Pancreas (tissue), 10 donors: ENCODE results near the gene RSPH4A. TPM values are rescaled to one million over a fixed set of nuclear protein-coding genes. Genes with fewer than 3 reads are reported as not detected.
"Not testable (repeated sequence)": the region's sequence is repeated elsewhere in the genome, so short reads cannot be mapped to it uniquely, and the experiment has no call there.

ENCODE experiments used
- ATAC-seq, 4 donors: fragments of 200-7000 bp; cut with Tn5 transposase; one replicate each; pipeline versions ENCODE4 v1.8.0 to v1.9.1; 2020; ENCODE audit warnings: mild to moderate bottlenecking in 4 of 4, moderate library complexity in 4 of 4
- DNase-seq, 6 donors: peaks; one replicate each; pipeline ENCODE4 v3.0.0-alpha.2; 2020
- FAIRE-seq: peaks from 2 replicates; lab custom pipeline; 2012; peaks lifted over from hg19 to GRCh38; lab: Jason Lieb, UNC
- H3K27ac ChIP-seq, 4 donors: fragments of 200-600 bp; sonication (generic); 1 replicate in 3 of 4; 2 replicates in 1 of 4; pipeline versions ENCODE4 v1.5.0 to v1.8.0; 2020
- H3K27me3 ChIP-seq, 4 donors: fragments of 200-600 bp; one replicate each; pipeline ENCODE4 v1.8.0; 2021
- H3K36me3 ChIP-seq, 3 donors: fragments of 200-600 bp; sonication (generic) in 1 of 3; one replicate each; pipeline versions ENCODE4 v1.5.0 to v1.8.0; 2020 to 2021
- H3K4me1 ChIP-seq, 3 donors: fragments of 200-600 bp; one replicate each; pipeline ENCODE4 v1.8.0; 2021
- H3K4me3 ChIP-seq, 4 donors: fragments of 200-600 bp; sonication (generic) in 2 of 4; one replicate each; pipeline versions ENCODE4 v1.5.0 to v1.8.0; 2020 to 2021
- H3K9me3 ChIP-seq, 4 donors: fragments of 200-600 bp; one replicate each; pipeline ENCODE4 v1.8.0; 2021
- WGBS, 2 donors: extraction: QIAGEN DNeasy Blood & Tissue Kit; methylation state at CpG; one replicate each; pipeline ENCODE4 v1.1.7; 2013; 5-methylcytosine and 5-hydroxymethylcytosine counted together
- intact Hi-C, 3 donors: fragments of 100-400 bp; cut with DNase I; formaldehyde crosslinking; loops; one replicate each; pipeline versions ENCODE4 v1.11.1 to v1.14.2; 2022
- polyA plus RNA-seq, 2 donors: library from polyadenylated mRNA; stranded (reverse); fragments of 200-250 nt; gene quantifications; one replicate each; pipeline ENCODE4 v1.2.3, GENCODE V29; 2013
- total RNA-seq, 6 donors: library from RNA; stranded (reverse); fragmentation: NEBNext Ultra II Directional in 4 of 6; extraction: Animal tissue kit (Norgen Biotek cat#: 25700) in 4 of 6; gene quantifications; one replicate each; pipeline versions ENCODE4 v1.2.1 to v1.2.4, GENCODE V29; 2021 to 2023
- TF ChIP-seq, protein P1 (sequence below), 4 donors: fragments of 200-600 bp; sonication (generic) in 3 of 4; IDR thresholded peaks; one replicate each; pipeline versions ENCODE4 v1.5.0 to v1.8.0; 2021; ENCODE audit warnings: antibody characterized with exemption in 4 of 4
- donor health status: healthy with polysubstance abuse.
- donor health status: DM: no; HTN: no; CAD: no; lungs with moderate emphysema.
- donor health status: DM: no; HTN: no; CAD: no.
- donor health status: control.
- donor health status: control.
- donor health status: Bipolar disorder and iron deficiency.
- donor health status: DM: yes; HTN: yes; CAD: no.
- donor health status: DM: no; HTN: no; CAD: no.
- donor health status: DM: no; HTN: no; CAD: no.
- donor health status: DM: yes; HTN: yes; CAD: no.

RSPH4A gene
- total and polyA plus RNA-seq, 8 donors, result 0.23 to 1.2 (median 0.42) TPM

- no peak overlapping the region for H3K4me3 ChIP-seq
- H3K27me3 ChIP-seq, result no peaks in the 10 kb centered on the region
- no peak for FAIRE-seq
- no peak for ATAC-seq
- no peak for DNase-seq
- intact Hi-C loops, result no loop called here
- peaks cover 0 to 24% (median 6%) of the 10 kb centered on the region in 3 donors for H3K4me1 ChIP-seq
- no peak overlapping the region for H3K27ac ChIP-seq
- TF ChIP-seq, protein P1, sequence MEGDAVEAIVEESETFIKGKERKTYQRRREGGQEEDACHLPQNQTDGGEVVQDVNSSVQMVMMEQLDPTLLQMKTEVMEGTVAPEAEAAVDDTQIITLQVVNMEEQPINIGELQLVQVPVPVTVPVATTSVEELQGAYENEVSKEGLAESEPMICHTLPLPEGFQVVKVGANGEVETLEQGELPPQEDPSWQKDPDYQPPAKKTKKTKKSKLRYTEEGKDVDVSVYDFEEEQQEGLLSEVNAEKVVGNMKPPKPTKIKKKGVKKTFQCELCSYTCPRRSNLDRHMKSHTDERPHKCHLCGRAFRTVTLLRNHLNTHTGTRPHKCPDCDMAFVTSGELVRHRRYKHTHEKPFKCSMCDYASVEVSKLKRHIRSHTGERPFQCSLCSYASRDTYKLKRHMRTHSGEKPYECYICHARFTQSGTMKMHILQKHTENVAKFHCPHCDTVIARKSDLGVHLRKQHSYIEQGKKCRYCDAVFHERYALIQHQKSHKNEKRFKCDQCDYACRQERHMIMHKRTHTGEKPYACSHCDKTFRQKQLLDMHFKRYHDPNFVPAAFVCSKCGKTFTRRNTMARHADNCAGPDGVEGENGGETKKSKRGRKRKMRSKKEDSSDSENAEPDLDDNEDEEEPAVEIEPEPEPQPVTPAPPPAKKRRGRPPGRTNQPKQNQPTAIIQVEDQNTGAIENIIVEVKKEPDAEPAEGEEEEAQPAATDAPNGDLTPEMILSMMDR (IDR thresholded peaks at IDR 0.05), result no peak
- WGBS, 2 donors, result 92 to 97% methylated on average over 1 of the region's 1 CpG
- no peaks in the 10 kb centered on the region for H3K36me3 ChIP-seq
- no peaks in the 10 kb centered on the region for H3K9me3 ChIP-seq
Observed at GRCh38 chr6:116662202-116662601, 45.9 kb downstream of the RSPH4A start.

DNA sequence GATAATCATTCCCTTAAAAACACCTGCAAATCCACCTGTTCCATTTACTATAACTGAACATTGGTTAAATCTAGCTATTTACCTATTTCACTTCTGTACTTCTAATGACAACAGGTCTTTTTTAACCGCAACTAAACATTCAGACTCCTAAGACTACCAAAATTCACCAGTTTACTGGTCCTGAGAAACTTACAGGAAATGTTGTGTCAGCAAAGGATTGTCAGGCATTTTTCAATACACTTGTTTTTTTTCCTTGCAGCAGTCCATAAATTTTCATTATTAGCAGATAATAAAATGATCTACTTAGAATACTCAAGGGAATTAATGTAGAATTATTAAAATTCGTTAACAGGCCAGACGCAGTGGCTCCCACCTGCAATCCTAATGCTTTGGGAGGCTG lies 47.0 kb downstream of the RSPH4A start:
- ATAC-seq (no peak), DNase-seq (no peak), FAIRE-seq (no peak)
- Histone ChIP-seq H3K27ac (no peak overlapping the region), H3K9me3 (no peaks in the 10 kb centered on the region), H3K4me3 (no peak overlapping the region), H3K27me3 (no peaks in the 10 kb centered on the region), H3K4me1 (peaks cover 4 to 30% (median 6%) of the 10 kb centered on the region in 3 donors), H3K36me3 (no peaks in the 10 kb centered on the region)
- intact Hi-C loops, result no loop called here
- TF ChIP-seq, protein P1 (IDR thresholded peaks at IDR 0.05), result no peak
- WGBS, 2 donors, result 93 to 95% methylated on average over 3 of the region's 3 CpGs

DNA sequence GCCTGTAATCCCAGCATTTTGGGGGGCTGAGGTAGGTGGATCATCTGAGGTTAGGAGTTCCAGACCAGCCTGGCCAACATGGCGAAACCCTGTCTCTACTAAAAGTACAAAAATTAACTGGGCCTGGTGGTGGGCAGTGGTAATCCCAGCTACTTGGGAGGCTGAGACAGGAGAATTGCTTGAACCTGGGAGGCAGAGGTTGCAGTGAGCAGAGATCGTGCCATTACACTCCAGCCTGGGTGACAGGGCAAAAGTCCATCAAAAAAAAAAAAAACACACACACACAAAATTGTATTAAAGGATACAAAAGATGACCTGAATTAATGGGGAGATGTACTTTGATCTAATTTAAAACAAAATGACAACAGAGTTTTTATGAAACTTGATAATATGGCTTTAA lies 47.9 kb downstream of the RSPH4A start:
- ATAC-seq, DNase-seq, FAIRE-seq, H3K27ac ChIP-seq, intact Hi-C loops, H3K27me3 ChIP-seq, H3K9me3 ChIP-seq, H3K4me3 ChIP-seq, H3K36me3 ChIP-seq: not testable (repeated sequence)
- 97 to 98% methylated on average over 2 of the region's 2 CpGs for WGBS, 2 donors
- H3K4me1 ChIP-seq, result peaks cover 4 to 30% (median 6%) of the 10 kb centered on the region in 3 donors

GRCh38 chr6:116665464-116665863 lies 49.2 kb downstream of the RSPH4A start:
- TF ChIP-seq, protein P1 (IDR thresholded peaks at IDR 0.05), result no peak
- Histone ChIP-seq H3K4me3 (no peak overlapping the region), H3K27ac (no peak overlapping the region), H3K4me1 (peaks cover 4 to 30% (median 6%) of the 10 kb centered on the region in 3 donors), H3K27me3 (no peaks in the 10 kb centered on the region), H3K36me3 (no peaks in the 10 kb centered on the region), H3K9me3 (no peaks in the 10 kb centered on the region)
- 85 to 91% methylated on average over 7 of the region's 7 CpGs for WGBS, 2 donors
- ATAC-seq, result no peak
- DNase-seq, result no peak
- intact Hi-C loops, result no loop called here
- no peak for FAIRE-seq

DNA sequence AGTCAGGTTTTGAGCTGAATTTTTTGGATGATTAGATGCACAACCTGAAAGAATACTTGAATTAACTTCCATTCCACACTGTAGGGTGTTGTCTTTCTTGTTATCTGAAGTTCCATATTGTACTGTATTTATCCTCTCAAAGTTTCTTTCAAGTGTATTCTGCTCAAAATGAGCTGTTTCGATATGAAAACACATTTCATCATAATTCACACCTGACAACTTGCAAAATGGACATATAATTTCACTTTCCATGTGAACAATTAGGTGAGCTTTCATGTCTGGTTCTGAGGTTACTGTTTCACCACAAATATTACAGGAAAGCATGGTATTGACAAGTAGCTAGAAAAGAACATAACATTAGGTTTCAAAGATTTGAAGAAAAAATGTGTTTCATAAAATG lies 50.6 kb downstream of the RSPH4A start:
- no peak for FAIRE-seq
- WGBS, 2 donors, result 48% methylated on average over 1 of the region's 1 CpG
- Histone ChIP-seq H3K4me3 (no peak overlapping the region), H3K36me3 (no peaks in the 10 kb centered on the region), H3K9me3 (no peaks in the 10 kb centered on the region), H3K4me1 (peaks cover 4 to 30% (median 6%) of the 10 kb centered on the region in 3 donors), H3K27me3 (no peaks in the 10 kb centered on the region), H3K27ac (no peak overlapping the region)
- ATAC-seq, result no peak
- DNase-seq, result no peak
- TF ChIP-seq, protein P1 (IDR thresholded peaks at IDR 0.05), result no peak
- intact Hi-C loops, result no loop called here
